Measurements from ENCODE around the gene GATB.

GRCh38 chr4:151711646-151712045 lies 49.2 kb downstream of the GATB start:
- TF ChIP-seq, protein P1, sequence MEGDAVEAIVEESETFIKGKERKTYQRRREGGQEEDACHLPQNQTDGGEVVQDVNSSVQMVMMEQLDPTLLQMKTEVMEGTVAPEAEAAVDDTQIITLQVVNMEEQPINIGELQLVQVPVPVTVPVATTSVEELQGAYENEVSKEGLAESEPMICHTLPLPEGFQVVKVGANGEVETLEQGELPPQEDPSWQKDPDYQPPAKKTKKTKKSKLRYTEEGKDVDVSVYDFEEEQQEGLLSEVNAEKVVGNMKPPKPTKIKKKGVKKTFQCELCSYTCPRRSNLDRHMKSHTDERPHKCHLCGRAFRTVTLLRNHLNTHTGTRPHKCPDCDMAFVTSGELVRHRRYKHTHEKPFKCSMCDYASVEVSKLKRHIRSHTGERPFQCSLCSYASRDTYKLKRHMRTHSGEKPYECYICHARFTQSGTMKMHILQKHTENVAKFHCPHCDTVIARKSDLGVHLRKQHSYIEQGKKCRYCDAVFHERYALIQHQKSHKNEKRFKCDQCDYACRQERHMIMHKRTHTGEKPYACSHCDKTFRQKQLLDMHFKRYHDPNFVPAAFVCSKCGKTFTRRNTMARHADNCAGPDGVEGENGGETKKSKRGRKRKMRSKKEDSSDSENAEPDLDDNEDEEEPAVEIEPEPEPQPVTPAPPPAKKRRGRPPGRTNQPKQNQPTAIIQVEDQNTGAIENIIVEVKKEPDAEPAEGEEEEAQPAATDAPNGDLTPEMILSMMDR (IDR thresholded peaks at IDR 0.05; ENCODE audit: low read depth, low read length) = no peak
- no peak for TF ChIP-seq EZH2phosphoT487 (IDR thresholded peaks at IDR 0.05; ENCODE audit: low read depth)
